ENCODE results near the gene KRTAP21-3.

The KRTAP21-3 gene

GRCh38 chr21:30668776-30669175 lies 49.8 kb downstream of the KRTAP21-3 start:
- Histone ChIP-seq H3K27me3 (replicated peaks in 2 of 5; ENCODE audit: control insufficient read depth in 4 of 5, insufficient read depth in 5 of 5, low read length in 4 of 5) (no peaks in the 10 kb centered on the region), H3K9me3 (ENCODE audit: control extremely low read depth in 1 of 5, control insufficient read depth in 4 of 5, insufficient read depth in 2 of 5, low read depth in 1 of 5, low read length in 4 of 5) (no peaks in the 10 kb centered on the region), H3K27ac (ENCODE audit: insufficient read depth in 1 of 2, low read depth in 1 of 2, low read length in 2 of 2, poor library complexity in 1 of 2, severe bottlenecking in 2 of 2) (no peak overlapping the region), H3K4me1 (ENCODE audit: control extremely low read depth in 1 of 4, control insufficient read depth in 4 of 4, insufficient read depth in 4 of 4, low read length in 3 of 4) (no peaks in the 10 kb centered on the region), H3K4me3 (ENCODE audit: control insufficient read depth in 1 of 7, extremely low read depth in 1 of 7, insufficient read depth in 4 of 7, low read depth in 2 of 7, low read length in 6 of 7) (no peak overlapping the region), H3K36me3 (ENCODE audit: control insufficient read depth in 4 of 4, insufficient read depth in 4 of 4, low read length in 3 of 4) (no peaks in the 10 kb centered on the region)
- CTCF ChIA-PET = no interaction called here
- 78% methylated on average over 1 of the region's 1 CpG for WGBS (ENCODE audit: insufficient coverage)
- DNase-seq = no peak
- POLR2A ChIA-PET = no interaction called here

Measured in common myeloid progenitor, CD34-positive (primary cell).